Omental fat pad (tissue), 4 donors: Measurements from ENCODE around the gene DOCK4. TPM values are rescaled to one million over a fixed set of nuclear protein-coding genes. Genes with fewer than 3 reads are reported as not detected.

Experiments
- ATAC-seq: fragments of 150-250 bp; one replicate; pipeline ENCODE4 v1.9.1; 2016; ENCODE audit warnings: mild to moderate bottlenecking, moderate library complexity; ENCODE audit not compliant: low FRiP score
- DNase-seq: peaks from one replicate; pipeline ENCODE4 v3.0.0-alpha.2; 2019; ENCODE audit warnings: low spot score
- CTCF ChIP-seq, 3 donors: fragments of 450-650 bp; IDR thresholded peaks; one replicate each; pipeline ENCODE4 v1.5.1; 2016 to 2017; ENCODE audit warnings: antibody characterized with exemption in 3 of 3, mild to moderate bottlenecking in 3 of 3, moderate library complexity in 2 of 3
- total RNA-seq, 4 donors: library from RNA; depleted of rRNA; stranded (reverse); fragments of >200 nt; gene quantifications; one replicate each; pipeline ENCODE4 v1.1.0, GENCODE V29; 2016

DOCK4 gene
- total RNA-seq, 4 donors from 2014 or later, result 47.5 to 86.9 (median 59.7) TPM

GRCh38 chr7:112232212-112232978 is 26.2 kb upstream of the DOCK4 start:
- TF ChIP-seq CTCF (IDR thresholded peaks at IDR 0.05), result no peak
- ATAC-seq, result no peak

GRCh38 chr7:112228632-112229031 is 22.4 kb upstream of the DOCK4 start:
- ATAC-seq, result no peak
- no peak for TF ChIP-seq CTCF (IDR thresholded peaks at IDR 0.05)
- DNase-seq, result no peak

More at GRCh38 chr7:112232212-112232978, 26.2 kb upstream of the DOCK4 start:
- no peak for DNase-seq

- DNase-seq (no peak), ATAC-seq (no peak)
- TF ChIP-seq CTCF (IDR thresholded peaks at IDR 0.05), result no peak
Measured at GRCh38 chr7:112226701-112227276, 20.6 kb upstream of the DOCK4 start.

- DNase-seq (no peak), ATAC-seq (no peak)
- no peak for TF ChIP-seq CTCF (IDR thresholded peaks at IDR 0.05)
Measured at GRCh38 chr7:112225006-112225405, 18.8 kb upstream of the DOCK4 start.

- no peak for ATAC-seq
- no peak for DNase-seq
- no peak for TF ChIP-seq CTCF (IDR thresholded peaks at IDR 0.05)
Measured at GRCh38 chr7:112224186-112224585, 18.0 kb upstream of the DOCK4 start.

GRCh38 chr7:112223310-112223709 is 17.1 kb upstream of the DOCK4 start:
- DNase-seq (no peak), ATAC-seq (no peak)

More at GRCh38 chr7:112223310-112223709, 17.1 kb upstream of the DOCK4 start:
- TF ChIP-seq CTCF (IDR thresholded peaks at IDR 0.05), result no peak
